Measurements from ENCODE around the gene RBM43. TPM values are rescaled to one million over a fixed set of nuclear protein-coding genes. Genes with fewer than 3 reads are reported as not detected.

The RBM43 gene
- total and polyA plus RNA-seq, 9 of the 15 experiments (the other 6 are each of a cell fraction or from before 2014, with no cell fraction given): 1.3 to 6.9 (median 3.8) TPM

GRCh38 chr2:151240433-151240832, 21.2 kb downstream of the RBM43 start:
- DNase-seq (ENCODE audit: extremely low read depth in 1 of 4, low spot score in 3 of 4) (no peak), ATAC-seq (no peak), FAIRE-seq (no peak)
- 0 out of 5 replicates have a peak, but pooled peaks cover 0 to 4% of the 10 kb centered on the region in 2 experiments for H3K4me1 ChIP-seq (replicated peaks in 1 of 2; ENCODE audit: control insufficient read depth in 2 of 2, insufficient read depth in 2 of 2, low read length in 2 of 2)
- no peak overlapping the region for H3K9ac ChIP-seq (ENCODE audit: insufficient read depth in 1 of 2, low read depth in 2 of 2, low read length in 2 of 2)
- intact Hi-C loops (cut with micrococcal nuclease): no loop called here
- H3K79me2 ChIP-seq (ENCODE audit: control insufficient read depth, insufficient read depth, low read length): no peaks in the 10 kb centered on the region
- H3K27me3 ChIP-seq (ENCODE audit: control insufficient read depth in 2 of 2, insufficient read depth in 2 of 2, low read length in 2 of 2): peaks cover 2 to 4% of the 10 kb centered on the region in 2 experiments; a peak in 2 of 5 replicates
- no peaks in the 10 kb centered on the region for H3K9me1 ChIP-seq (ENCODE audit: control insufficient read depth, insufficient read depth, low read length)
- no peaks in the 10 kb centered on the region for H4K20me1 ChIP-seq (replicated peaks; ENCODE audit: control insufficient read depth, insufficient read depth, low read length)
- no peak overlapping the region for H3K27ac ChIP-seq (ENCODE audit: extremely low read depth, low read depth, low read length)
- H3K4me2 ChIP-seq (ENCODE audit: insufficient read depth, low read length): no peak overlapping the region
- 0% methylated on average over 1 of the region's 1 CpG for WGBS (ENCODE audit: insufficient coverage, low coverage, missing lambda C conversion rate)
- no peak overlapping the region for H2AFZ ChIP-seq (ENCODE audit: low read depth, low read length)
- H3K4me3 ChIP-seq: no peak overlapping the region
- H3K9me3 ChIP-seq (replicated peaks; ENCODE audit: control insufficient read depth, insufficient read depth, low read depth, low read length): no peaks in the 10 kb centered on the region
- no TSS peak for BruUV-seq (replicated peaks)
- POLR2A ChIA-PET: interaction anchor here (0.5 to 1.6 kb wide), 5 partner anchors 10 to 169 kb away, joined by 3 to 4 read pairs (median 3); no protein-coding TSS in a partner anchor
- in situ Hi-C loops (cut with MboI): no loop called here
- no peaks in the 10 kb centered on the region for H3K36me3 ChIP-seq (ENCODE audit: control insufficient read depth, insufficient read depth, low read length)
- CTCF ChIA-PET (ENCODE audit: low intra/inter-chr PET ratio): no interaction called here
- TF ChIP-seq RBM34 (IDR thresholded peaks at IDR 0.05; ENCODE audit: borderline replicate concordance, insufficient read depth, low read length) (no peak), CREB3 (tag; conservative IDR thresholded peaks at IDR 0.05; ENCODE audit: low read depth) (no peak), GTF3C2 (IDR thresholded peaks at IDR 0.05; ENCODE audit: borderline replicate concordance, extremely low read depth, insufficient read length) (no peak), MNT (conservative IDR thresholded peaks at IDR 0.05) (no peak), CTCF (IDR thresholded peaks at IDR 0.05 in 2 of 3, conservative IDR thresholded peaks at IDR 0.05 in 1 of 3; ENCODE audit: insufficient read depth in 2 of 3, low read depth in 1 of 3, low read length in 3 of 3) (no peak), JUN (IDR thresholded peaks at IDR 0.05; ENCODE audit: borderline replicate concordance, low read depth, low read length) (no peak), JUN (CRISPR knock-in tag; IDR thresholded peaks at IDR 0.05; ENCODE audit: borderline replicate concordance) (no peak), MLLT1 (IDR thresholded peaks at IDR 0.05) (no peak), SETDB1 (IDR thresholded peaks at IDR 0.05; ENCODE audit: low read length) (no peak), SRSF1 (IDR thresholded peaks at IDR 0.05; ENCODE audit: low read depth, low read length) (no peak)

All from K562 (cell line).